IMR-90 (cell line): ENCODE results near the gene TBC1D16. TPM values are rescaled to one million over a fixed set of nuclear protein-coding genes. Genes with fewer than 3 reads are reported as not detected.

Experiments used
- ATAC-seq: fragments of 200-7000 bp; cut with Tn5 transposase; 2 replicates; pipeline ENCODE4 v1.9.1; 2020; ENCODE audit warnings: low read depth, mild to moderate bottlenecking, moderate library complexity
- BruUV-seq: library from RNA; stranded (reverse); fragments of 400-500 nt; replicated peaks from 2 replicates; lab custom pipeline; 2021; lab: Mats Ljungman, UMichigan
- CTCF ChIA-PET: fragments of 300-600 bp; formaldehyde crosslinking; extraction: SDS; loops from one replicate; lab custom pipeline; 2021; ENCODE audit warnings: antibody characterized with exemption; lab: Yijun Ruan, JAX
- POLR2A ChIA-PET: fragments of 300-600 bp; sonication (Branson Sonifier 250); formaldehyde crosslinking; loops from one replicate; lab custom pipeline; 2022; ENCODE audit warnings: antibody characterized with exemption; ENCODE audit not compliant: unreplicated experiment; lab: Charles Lee
- DNase-seq: peaks from one replicate; pipeline ENCODE4 v3.0.0; 2013
- H2AFZ ChIP-seq: replicated peaks from 2 replicates; pipeline ENCODE3; 2013; ENCODE audit warnings: low read length, mild to moderate bottlenecking; ENCODE audit not compliant: poor library complexity
- H2AK5ac ChIP-seq: 2 replicates; pipeline ENCODE4 v1.6.1; 2013; ENCODE audit warnings: low read depth, low read length, inconsistent platforms
- H2AK9ac ChIP-seq: replicated peaks from 2 replicates; pipeline ENCODE3; 2013; ENCODE audit warnings: mild to moderate bottlenecking, low read depth, low read length, moderate library complexity; ENCODE audit not compliant: poor library complexity
- H2BK120ac ChIP-seq: 2 replicates; pipeline ENCODE4 v1.6.1; 2013; ENCODE audit warnings: low read depth, low read length, inconsistent platforms
- H2BK15ac ChIP-seq: 3 replicates; pipeline ENCODE4 v1.6.1; 2013; ENCODE audit warnings: low read depth, low read length, inconsistent platforms
- H2BK20ac ChIP-seq: 2 replicates; pipeline ENCODE4 v1.6.1; 2013; ENCODE audit warnings: low read depth, mild to moderate bottlenecking, inconsistent platforms, low read length, moderate library complexity
- H2BK5ac ChIP-seq: 2 replicates; pipeline ENCODE4 v1.6.1; 2013; ENCODE audit warnings: mild to moderate bottlenecking, low read depth, low read length, inconsistent platforms; ENCODE audit not compliant: poor library complexity, severe bottlenecking
- H3K14ac ChIP-seq: replicated peaks from 2 replicates; pipeline ENCODE4 v1.6.1; 2013; ENCODE audit warnings: low read depth, low read length, inconsistent platforms
- H3K18ac ChIP-seq: 2 replicates; pipeline ENCODE4 v1.6.1; 2013; ENCODE audit warnings: low read depth, low read length, control low read depth
- H3K23ac ChIP-seq: 2 replicates; pipeline ENCODE4 v1.6.1; 2013; ENCODE audit warnings: low read depth, low read length, inconsistent platforms
- H3K27ac ChIP-seq: 2 replicates; pipeline ENCODE4 v1.5.1; 2013; ENCODE audit warnings: mild to moderate bottlenecking, control low read depth, low read length; ENCODE audit not compliant: insufficient read depth
- H3K27me3 ChIP-seq: 2 replicates; pipeline ENCODE4 v1.6.1; 2013; ENCODE audit warnings: low read length; ENCODE audit not compliant: control insufficient read depth, insufficient read depth
- H3K36me3 ChIP-seq: 2 replicates; pipeline ENCODE4 v1.6.1; 2013; ENCODE audit warnings: low read length, mixed read lengths; ENCODE audit not compliant: control insufficient read depth, insufficient read depth
- H3K4ac ChIP-seq: 2 replicates; pipeline ENCODE4 v1.6.1; 2013; ENCODE audit warnings: low read depth, low read length, inconsistent platforms
- H3K4me1 ChIP-seq: 2 replicates; pipeline ENCODE4 v1.6.1; 2013; ENCODE audit warnings: low read length, mixed read lengths; ENCODE audit not compliant: control insufficient read depth, insufficient read depth
- H3K4me2 ChIP-seq: 2 replicates; pipeline ENCODE4 v1.6.1; 2013; ENCODE audit warnings: low read depth, mild to moderate bottlenecking, control low read depth, low read length, moderate library complexity
- H3K4me3 ChIP-seq: 2 replicates; pipeline ENCODE4 v1.5.1; 2013; ENCODE audit warnings: low read depth, mild to moderate bottlenecking, control low read depth, low read length, moderate library complexity; ENCODE audit not compliant: insufficient read depth
- H3K56ac ChIP-seq: 2 replicates; pipeline ENCODE4 v1.6.1; 2013; ENCODE audit warnings: low read length, inconsistent platforms; ENCODE audit not compliant: insufficient read depth; ENCODE audit errors: extremely low read depth
- H3K79me1 ChIP-seq, 2 experiments: 2 replicates each; pipeline ENCODE4 v1.6.1; 2013; ENCODE audit warnings: low read length in 2 of 2, inconsistent platforms in 1 of 2, low read depth in 1 of 2
- H3K9ac ChIP-seq: 2 replicates; pipeline ENCODE4 v1.6.1; 2013; ENCODE audit warnings: low read depth, low read length, control low read depth
- H3K9me1 ChIP-seq: 2 replicates; pipeline ENCODE4 v1.6.1; 2013; ENCODE audit warnings: low read length, inconsistent platforms; ENCODE audit not compliant: insufficient read depth
- H3K9me3 ChIP-seq: 2 replicates; pipeline ENCODE4 v1.6.1; 2013; ENCODE audit warnings: low read length; ENCODE audit not compliant: control insufficient read depth, insufficient read depth
- H4K20me1 ChIP-seq: 2 replicates; pipeline ENCODE4 v1.6.1; 2013; ENCODE audit warnings: low read length, inconsistent platforms; ENCODE audit not compliant: insufficient read depth
- H4K5ac ChIP-seq: 2 replicates; pipeline ENCODE4 v1.6.1; 2013; ENCODE audit warnings: mild to moderate bottlenecking, low read depth, low read length, control low read depth
- H4K8ac ChIP-seq, 2 experiments: 2 replicates each; pipeline ENCODE4 v1.6.1; 2013; ENCODE audit warnings: low read depth in 2 of 2, low read length in 2 of 2, control low read depth in 1 of 2, inconsistent platforms in 1 of 2
- H4K91ac ChIP-seq: 2 replicates; pipeline ENCODE4 v1.6.1; 2013; ENCODE audit warnings: low read depth, low read length, inconsistent platforms; ENCODE audit not compliant: insufficient read depth
- CHD1 ChIP-seq: IDR thresholded peaks from 2 replicates; pipeline ENCODE4 v1.6.1; 2012; ENCODE audit warnings: low read depth, low read length, improper control_type of control experiment
- CTCF ChIP-seq: conservative IDR thresholded peaks from 2 replicates; pipeline ENCODE4 v1.5.1; 2012; ENCODE audit warnings: mild to moderate bottlenecking, low read depth, low read length, improper control_type of control experiment
- FOS ChIP-seq: fragments of 150-350 bp; IDR thresholded peaks from 2 replicates; pipeline ENCODE4 v1.6.1; 2016; ENCODE audit warnings: low read depth, low read length
- MAFK ChIP-seq: IDR thresholded peaks from 2 replicates; pipeline ENCODE4 v1.6.1; 2012; ENCODE audit warnings: low read depth, low read length, improper control_type of control experiment
- MXI1 ChIP-seq: IDR thresholded peaks from 2 replicates; pipeline ENCODE4 v1.6.1; 2012; ENCODE audit warnings: low read depth, mild to moderate bottlenecking, low read length, moderate library complexity, borderline replicate concordance
- NFE2L2 ChIP-seq: fragments of 150-350 bp; IDR thresholded peaks from 2 replicates; pipeline ENCODE4 v1.6.1; 2016; ENCODE audit warnings: low read depth, mild to moderate bottlenecking, low read length
- POLR2A ChIP-seq: IDR thresholded peaks from 2 replicates; pipeline ENCODE4 v1.6.1; 2012; ENCODE audit warnings: mild to moderate bottlenecking, low read depth, low read length
- RCOR1 ChIP-seq: IDR thresholded peaks from 2 replicates; pipeline ENCODE4 v1.6.1; 2012; ENCODE audit warnings: mild to moderate bottlenecking, low read length, improper control_type of control experiment; ENCODE audit not compliant: insufficient replicate concordance
- RFX5 ChIP-seq: IDR thresholded peaks from 2 replicates; pipeline ENCODE4 v1.8.0; 2012; ENCODE audit warnings: low read depth, mild to moderate bottlenecking, low read length, moderate library complexity
- WGBS, 2 experiments: methylation state at CpG; one replicate each; pipeline versions ENCODE4 v1.1.5 to v1.1.7; 2013; ENCODE audit warnings: missing lambda C conversion rate in 2 of 2; ENCODE audit not compliant: insufficient read length in 1 of 2; ENCODE audit errors: extremely low coverage in 2 of 2; 5-methylcytosine and 5-hydroxymethylcytosine counted together
- dilution Hi-C: fragments of 300-500 bp; cut with HindIII; formaldehyde crosslinking; loops from one replicate; pipeline ENCODE4 v1.14.3; 2018; ENCODE audit warnings: low sequenced_read_pairs; ENCODE audit not compliant: unreplicated experiment
- in situ Hi-C: fragments of 300-500 bp; cut with MboI; formaldehyde crosslinking; loops from 3 replicates; pipeline ENCODE4 v1.14.3; 2019; ENCODE audit warnings: low sequenced_read_pairs, inconsistent platforms, mixed read lengths
- intact Hi-C: fragments of 100-400 bp; cut with micrococcal nuclease; formaldehyde crosslinking; loops from 2 replicates; pipeline ENCODE4 v1.10.0; 2022
- polyA plus RNA-seq, 3 experiments: library from polyadenylated mRNA; depleted of rRNA; stranded (reverse); fragments of >200 nt; gene quantifications; 2 replicates each; pipeline ENCODE4 v1.2.3, GENCODE V29; 2012; ENCODE audit warnings: low replicate concordance in 1 of 3
- total RNA-seq: library from RNA; depleted of rRNA; stranded (reverse); fragments of >200 nt; gene quantifications from 2 replicates; pipeline ENCODE4 v1.2.3, GENCODE V29; 2012
- TF ChIP-seq, protein P1 (sequence below): fragments of 150-350 bp; IDR thresholded peaks from 2 replicates; pipeline ENCODE4 v1.6.1; 2016; ENCODE audit warnings: low read depth, mild to moderate bottlenecking, low read length, moderate library complexity, borderline replicate concordance

The TBC1D16 gene
- total and polyA plus RNA-seq, 2 of the 4 experiments (the other 2 are of a cell fraction), result 10.1 to 16.7 TPM

DNA sequence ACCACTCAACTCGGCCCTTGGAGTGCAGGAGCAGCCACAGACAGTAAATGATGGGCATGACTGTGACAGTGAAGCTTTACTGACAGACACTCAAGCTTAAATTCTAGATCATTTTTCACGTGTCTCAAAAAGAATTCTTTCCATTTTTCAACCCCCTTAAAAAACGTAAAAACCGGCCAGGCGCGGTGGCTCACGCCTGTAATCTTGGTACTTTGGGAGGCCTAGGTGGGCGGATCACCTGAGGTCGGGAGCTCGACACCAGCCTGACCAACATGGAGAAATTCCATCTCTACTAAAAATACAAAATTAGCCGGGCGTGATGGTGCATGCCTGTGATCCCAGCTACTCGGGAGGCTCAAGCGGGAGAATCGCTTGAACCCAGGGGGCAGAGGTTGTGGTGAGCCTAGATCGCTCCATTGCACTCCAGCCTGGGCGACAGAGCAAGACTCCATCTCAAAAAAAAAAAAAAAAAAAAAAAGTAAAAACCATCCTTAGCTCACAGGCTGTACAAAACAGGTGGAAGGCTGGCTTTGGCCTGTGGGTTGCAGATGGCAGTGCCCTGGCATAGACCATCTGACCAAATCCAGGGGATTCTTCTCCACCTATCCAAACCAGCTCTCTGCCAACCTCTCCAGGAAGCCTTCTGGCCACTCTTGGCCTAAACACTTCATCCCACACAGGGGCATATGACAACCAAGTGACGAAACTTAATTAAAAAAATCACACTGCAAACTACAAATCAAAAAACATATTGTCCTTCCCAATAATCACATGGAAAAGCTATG is 18.3 kb downstream of the TBC1D16 start (continued):
- TF ChIP-seq MXI1, result no peak

GRCh38 chr17:80012765-80013741 is 22.6 kb downstream of the TBC1D16 start:
- H2BK20ac ChIP-seq, result no peak overlapping the region
- no peak overlapping the region for H3K27ac ChIP-seq
- H4K8ac ChIP-seq, result no peak overlapping the region
- H3K4me3 ChIP-seq, result no peak overlapping the region
- H3K79me1 ChIP-seq, result peaks cover 7 to 37% of the 10 kb centered on the region in 2 experiments; a peak in 3 of 4 replicates
- H3K9me1 ChIP-seq, result no peaks in the 10 kb centered on the region
- no peak overlapping the region for H3K14ac ChIP-seq
- WGBS, 2 experiments, result 91% methylated on average over 11 of the region's 33 CpGs; no CpG with 5 or more reads in 1 of the 2 experiments
- H3K9ac ChIP-seq, result no peak overlapping the region
- intact Hi-C loops (no loop called here), in situ Hi-C loops (no loop called here), dilution Hi-C loops (no loop called here)
- H3K9me3 ChIP-seq, result peaks cover 2% of the 10 kb centered on the region; the same call in 1 of the 2 replicates
- H2BK120ac ChIP-seq, result no peak overlapping the region
- H3K4ac ChIP-seq, result no peak overlapping the region
- peaks cover 16% of the 10 kb centered on the region for H4K20me1 ChIP-seq
- DNase-seq, result no peak
- peak overlapping the region; percentile 14 for H2AFZ ChIP-seq
- no peak overlapping the region for H3K4me2 ChIP-seq
- no peak overlapping the region for H4K5ac ChIP-seq
- H4K91ac ChIP-seq, result no peak overlapping the region
- H3K4me1 ChIP-seq, result no peaks in the 10 kb centered on the region; the same call in 1 of the 2 replicates
- no peak overlapping the region for H2BK5ac ChIP-seq
- BruUV-seq, result no TSS peak
- H3K36me3 ChIP-seq, result peaks cover 13% of the 10 kb centered on the region
- CTCF ChIA-PET, result no interaction called here
- no peak overlapping the region for H2AK9ac ChIP-seq
- H2AK5ac ChIP-seq, result no peak overlapping the region
- no peak for TF ChIP-seq FOS
- TF ChIP-seq, protein P1, sequence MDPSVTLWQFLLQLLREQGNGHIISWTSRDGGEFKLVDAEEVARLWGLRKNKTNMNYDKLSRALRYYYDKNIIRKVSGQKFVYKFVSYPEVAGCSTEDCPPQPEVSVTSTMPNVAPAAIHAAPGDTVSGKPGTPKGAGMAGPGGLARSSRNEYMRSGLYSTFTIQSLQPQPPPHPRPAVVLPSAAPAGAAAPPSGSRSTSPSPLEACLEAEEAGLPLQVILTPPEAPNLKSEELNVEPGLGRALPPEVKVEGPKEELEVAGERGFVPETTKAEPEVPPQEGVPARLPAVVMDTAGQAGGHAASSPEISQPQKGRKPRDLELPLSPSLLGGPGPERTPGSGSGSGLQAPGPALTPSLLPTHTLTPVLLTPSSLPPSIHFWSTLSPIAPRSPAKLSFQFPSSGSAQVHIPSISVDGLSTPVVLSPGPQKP, result no peak
- TF ChIP-seq CHD1, result no peak
- TF ChIP-seq NFE2L2, result no peak
- TF ChIP-seq MAFK, result no peak
- no peak for TF ChIP-seq MXI1
- TF ChIP-seq RFX5, result no peak
- no peak for TF ChIP-seq RCOR1
- no peak for TF ChIP-seq POLR2A
- no peak for TF ChIP-seq CTCF
- H3K23ac ChIP-seq, result no peak overlapping the region
- no peaks in the 10 kb centered on the region for H3K27me3 ChIP-seq
- no peak overlapping the region for H3K18ac ChIP-seq
- H3K56ac ChIP-seq, result no peak overlapping the region
- H2BK15ac ChIP-seq, result no peak overlapping the region
- no peak for ATAC-seq
- POLR2A ChIA-PET, result no interaction called here
